Measurements from ENCODE around the gene MPND. TPM values are rescaled to one million over a fixed set of nuclear protein-coding genes. Genes with fewer than 3 reads are reported as not detected.

The MPND gene
- total and polyA plus RNA-seq, 8 donors = 19.9 to 31.3 (median 25.8) TPM

GRCh38 chr19:4370418-4371041 is 27.2 kb downstream of the MPND start:
- intact Hi-C loops (cut with DNase I) = no loop called here
- peak overlapping the region in 1 of 2 donors; percentile 88 for H3K27ac ChIP-seq
- H3K9me3 ChIP-seq = no peaks in the 10 kb centered on the region
- ATAC-seq (no peak), DNase-seq (no peak)
- H3K4me1 ChIP-seq = peaks cover 51 to 84% of the 10 kb centered on the region in 2 donors
- no peaks in the 10 kb centered on the region for H3K27me3 ChIP-seq
- no peak overlapping the region for H3K4me3 ChIP-seq
- TF ChIP-seq CTCF (IDR thresholded peaks at IDR 0.05) = no peak
- peaks cover 0 to 25% of the 10 kb centered on the region in 2 donors for H3K36me3 ChIP-seq

GRCh38 chr19:4371247-4372164 is 28.1 kb downstream of the MPND start:
- H3K27me3 ChIP-seq = no peaks in the 10 kb centered on the region
- H3K4me1 ChIP-seq = peaks cover 59 to 94% of the 10 kb centered on the region in 2 donors
- no peak for TF ChIP-seq CTCF (IDR thresholded peaks at IDR 0.05)
- no peaks in the 10 kb centered on the region for H3K9me3 ChIP-seq
- DNase-seq = no peak
- intact Hi-C loops (cut with DNase I) = no loop called here
- H3K36me3 ChIP-seq = peaks cover 0 to 15% of the 10 kb centered on the region in 2 donors
- no peak overlapping the region for H3K4me3 ChIP-seq
- H3K27ac ChIP-seq = peak overlapping the region in 1 of 2 donors; percentile 92
- no peak for ATAC-seq

- Histone ChIP-seq H3K27me3 (no peaks in the 10 kb centered on the region), H3K4me1 (peaks cover 59 to 100% of the 10 kb centered on the region in 2 donors), H3K9me3 (no peaks in the 10 kb centered on the region), H3K27ac (peak overlapping the region in 1 of 2 donors; percentile 92), H3K4me3 (no peak overlapping the region), H3K36me3 (peaks cover 0 to 6% of the 10 kb centered on the region in 2 donors)
- ATAC-seq (no peak), DNase-seq (no peak)
- intact Hi-C loops (cut with DNase I) = no loop called here
- no peak for TF ChIP-seq CTCF (IDR thresholded peaks at IDR 0.05)
Observed at GRCh38 chr19:4372165-4373012, 29.0 kb downstream of the MPND start.

- DNase-seq (no peak), ATAC-seq (no peak)
- Histone ChIP-seq H3K27me3 (no peaks in the 10 kb centered on the region), H3K27ac (peak overlapping the region; percentile 82 to 92), H3K9me3 (no peaks in the 10 kb centered on the region), H3K4me3 (no peak overlapping the region), H3K4me1 (peaks cover 55 to 100% of the 10 kb centered on the region in 2 donors), H3K36me3 (peaks cover 0 to under 1% of the 10 kb centered on the region in 2 donors)
- TF ChIP-seq CTCF (IDR thresholded peaks at IDR 0.05) = no peak
- intact Hi-C loops (cut with DNase I) = no loop called here
Observed at GRCh38 chr19:4373013-4373367, 29.6 kb downstream of the MPND start.

All from left lung (tissue), 10 donors.